ENCODE results near the gene KCNK4.

DNA sequence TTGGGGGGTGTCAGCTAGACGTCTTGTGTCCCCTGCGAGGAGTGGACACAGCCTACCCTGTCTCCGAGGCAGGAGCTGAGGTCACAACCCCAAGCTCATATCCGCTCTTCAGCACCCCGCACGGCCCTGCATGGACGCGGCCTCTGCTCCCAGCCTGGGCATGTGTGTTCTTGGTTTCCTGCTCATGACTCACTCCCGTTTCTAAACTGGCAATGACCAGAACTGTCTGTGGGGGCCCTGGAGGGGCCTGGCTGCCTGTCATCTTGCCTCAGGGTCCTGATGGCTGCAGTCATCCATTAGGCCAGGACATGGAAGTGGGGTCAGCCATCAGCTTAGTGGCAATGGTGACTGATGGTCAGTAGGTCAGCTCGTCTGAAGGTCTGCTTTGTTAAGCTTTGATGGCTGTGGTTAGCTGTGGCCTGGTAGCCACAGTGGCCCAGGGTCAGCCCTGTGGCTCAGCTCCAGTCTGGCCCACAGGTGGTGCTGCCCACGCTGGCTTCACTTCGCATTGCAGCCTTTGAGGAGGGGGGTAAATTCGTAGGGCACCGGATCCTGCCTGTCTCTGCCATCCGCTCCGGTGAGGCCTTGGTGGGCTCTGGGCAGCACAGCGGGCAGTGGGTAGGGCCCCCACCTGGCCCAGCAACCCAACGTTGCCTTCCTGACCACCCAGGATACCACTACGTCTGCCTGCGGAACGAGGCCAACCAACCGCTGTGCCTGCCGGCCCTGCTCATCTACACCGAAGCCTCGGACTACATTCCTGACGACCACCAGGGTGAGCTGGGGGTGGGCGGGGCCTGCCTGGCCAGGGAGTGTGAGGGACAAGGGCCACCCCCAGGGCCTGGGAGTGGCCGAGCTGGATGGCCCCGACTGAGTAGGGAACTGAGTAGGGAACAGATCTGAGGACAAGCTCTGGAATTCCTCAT lies 27.8 kb upstream of the KCNK4 start:
- TF ChIP-seq, protein P1, sequence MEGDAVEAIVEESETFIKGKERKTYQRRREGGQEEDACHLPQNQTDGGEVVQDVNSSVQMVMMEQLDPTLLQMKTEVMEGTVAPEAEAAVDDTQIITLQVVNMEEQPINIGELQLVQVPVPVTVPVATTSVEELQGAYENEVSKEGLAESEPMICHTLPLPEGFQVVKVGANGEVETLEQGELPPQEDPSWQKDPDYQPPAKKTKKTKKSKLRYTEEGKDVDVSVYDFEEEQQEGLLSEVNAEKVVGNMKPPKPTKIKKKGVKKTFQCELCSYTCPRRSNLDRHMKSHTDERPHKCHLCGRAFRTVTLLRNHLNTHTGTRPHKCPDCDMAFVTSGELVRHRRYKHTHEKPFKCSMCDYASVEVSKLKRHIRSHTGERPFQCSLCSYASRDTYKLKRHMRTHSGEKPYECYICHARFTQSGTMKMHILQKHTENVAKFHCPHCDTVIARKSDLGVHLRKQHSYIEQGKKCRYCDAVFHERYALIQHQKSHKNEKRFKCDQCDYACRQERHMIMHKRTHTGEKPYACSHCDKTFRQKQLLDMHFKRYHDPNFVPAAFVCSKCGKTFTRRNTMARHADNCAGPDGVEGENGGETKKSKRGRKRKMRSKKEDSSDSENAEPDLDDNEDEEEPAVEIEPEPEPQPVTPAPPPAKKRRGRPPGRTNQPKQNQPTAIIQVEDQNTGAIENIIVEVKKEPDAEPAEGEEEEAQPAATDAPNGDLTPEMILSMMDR (IDR thresholded peaks at IDR 0.05; ENCODE audit: insufficient read depth, low read length) = no peak
- no peak for TF ChIP-seq POLR2AphosphoS5 (IDR thresholded peaks at IDR 0.05; ENCODE audit: low read depth)
- TF ChIP-seq, protein P2, sequence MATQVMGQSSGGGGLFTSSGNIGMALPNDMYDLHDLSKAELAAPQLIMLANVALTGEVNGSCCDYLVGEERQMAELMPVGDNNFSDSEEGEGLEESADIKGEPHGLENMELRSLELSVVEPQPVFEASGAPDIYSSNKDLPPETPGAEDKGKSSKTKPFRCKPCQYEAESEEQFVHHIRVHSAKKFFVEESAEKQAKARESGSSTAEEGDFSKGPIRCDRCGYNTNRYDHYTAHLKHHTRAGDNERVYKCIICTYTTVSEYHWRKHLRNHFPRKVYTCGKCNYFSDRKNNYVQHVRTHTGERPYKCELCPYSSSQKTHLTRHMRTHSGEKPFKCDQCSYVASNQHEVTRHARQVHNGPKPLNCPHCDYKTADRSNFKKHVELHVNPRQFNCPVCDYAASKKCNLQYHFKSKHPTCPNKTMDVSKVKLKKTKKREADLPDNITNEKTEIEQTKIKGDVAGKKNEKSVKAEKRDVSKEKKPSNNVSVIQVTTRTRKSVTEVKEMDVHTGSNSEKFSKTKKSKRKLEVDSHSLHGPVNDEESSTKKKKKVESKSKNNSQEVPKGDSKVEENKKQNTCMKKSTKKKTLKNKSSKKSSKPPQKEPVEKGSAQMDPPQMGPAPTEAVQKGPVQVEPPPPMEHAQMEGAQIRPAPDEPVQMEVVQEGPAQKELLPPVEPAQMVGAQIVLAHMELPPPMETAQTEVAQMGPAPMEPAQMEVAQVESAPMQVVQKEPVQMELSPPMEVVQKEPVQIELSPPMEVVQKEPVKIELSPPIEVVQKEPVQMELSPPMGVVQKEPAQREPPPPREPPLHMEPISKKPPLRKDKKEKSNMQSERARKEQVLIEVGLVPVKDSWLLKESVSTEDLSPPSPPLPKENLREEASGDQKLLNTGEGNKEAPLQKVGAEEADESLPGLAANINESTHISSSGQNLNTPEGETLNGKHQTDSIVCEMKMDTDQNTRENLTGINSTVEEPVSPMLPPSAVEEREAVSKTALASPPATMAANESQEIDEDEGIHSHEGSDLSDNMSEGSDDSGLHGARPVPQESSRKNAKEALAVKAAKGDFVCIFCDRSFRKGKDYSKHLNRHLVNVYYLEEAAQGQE (IDR thresholded peaks at IDR 0.05; ENCODE audit: insufficient replicate concordance, low read depth) = no peak
- no peak for TF ChIP-seq GABPA (IDR thresholded peaks at IDR 0.05; ENCODE audit: low read depth)

Measured in HL-60 (cell line).